Endothelial cell of umbilical vein (primary cell): ENCODE results near the gene ARHGAP32. TPM values are rescaled to one million over a fixed set of nuclear protein-coding genes. Genes with fewer than 3 reads are reported as not detected.

Experiments used
- BruUV-seq: library from RNA; stranded (reverse); fragments of 400-500 nt; replicated peaks from 2 replicates; lab custom pipeline; 2021; lab: Mats Ljungman, UMichigan
- CTCF ChIA-PET: fragments of 300-600, 350-600 bp; sonication (Branson Sonifier 250); formaldehyde crosslinking; loops from one replicate; lab custom pipeline; 2021; ENCODE audit warnings: antibody characterized with exemption, inconsistent platforms; lab: Charles Lee
- POLR2A ChIA-PET: fragments of 300-600, 350-600 bp; sonication (Branson Sonifier 250); formaldehyde crosslinking; loops from one replicate; lab custom pipeline; 2021; ENCODE audit warnings: antibody characterized with exemption, inconsistent platforms; lab: Charles Lee
- DNase-seq: peaks from one replicate; pipeline ENCODE4 v3.0.0-alpha.2; 2011; ENCODE audit warnings: low read depth, low spot score
- FAIRE-seq: peaks from 2 replicates; lab custom pipeline; 2011; peaks lifted over from hg19 to GRCh38; lab: Jason Lieb, UNC
- H2AFZ ChIP-seq: 2 replicates; pipeline ENCODE4 v1.6.0; 2012; ENCODE audit warnings: low read depth, low read length, control low read depth, inconsistent platforms
- H3K27ac ChIP-seq: 2 replicates; pipeline ENCODE4 v1.5.1; 2011; ENCODE audit warnings: low read depth, mild to moderate bottlenecking, control low read depth, low read length, moderate library complexity; ENCODE audit not compliant: insufficient read depth
- H3K27me3 ChIP-seq, 2 experiments: 2 replicates each; pipeline versions ENCODE4 v1.6.0 to v1.6.1; 2011; ENCODE audit warnings: low read length in 2 of 2, mixed read lengths in 1 of 2; ENCODE audit not compliant: control insufficient read depth in 2 of 2, insufficient read depth in 2 of 2
- H3K36me3 ChIP-seq, 2 experiments: 2 replicates in 1 of 2; 3 replicates in 1 of 2; pipeline ENCODE4 v1.5.1; 2011; ENCODE audit warnings: low read length in 2 of 2, mild to moderate bottlenecking in 1 of 2, moderate library complexity in 1 of 2; ENCODE audit not compliant: control insufficient read depth in 2 of 2, insufficient read depth in 2 of 2; ENCODE audit errors: extremely low read depth in 1 of 2
- H3K4me1 ChIP-seq: 3 replicates; pipeline ENCODE4 v1.5.1; 2011; ENCODE audit warnings: mild to moderate bottlenecking, low read length; ENCODE audit not compliant: control insufficient read depth, insufficient read depth; ENCODE audit errors: extremely low read depth
- H3K4me2 ChIP-seq: 2 replicates; pipeline ENCODE4 v1.6.1; 2011; ENCODE audit warnings: low read length, control low read depth, mixed read lengths; ENCODE audit not compliant: insufficient read depth
- H3K4me3 ChIP-seq, 3 experiments: fragments of 200-600 bp in 1 of 3; sonication (generic), shearing (Covaris generic) in 1 of 3; replicated peaks in 1 of 3; 2 replicates each; pipeline ENCODE4 v1.5.1; 2011 to 2016; ENCODE audit warnings: control low read depth in 3 of 3, low read length in 3 of 3, mild to moderate bottlenecking in 2 of 3, inconsistent platforms in 1 of 3, low read depth in 1 of 3, moderate library complexity in 1 of 3; ENCODE audit not compliant: insufficient read depth in 1 of 3
- H3K79me2 ChIP-seq: 2 replicates; pipeline ENCODE4 v1.6.0; 2012; ENCODE audit warnings: low read length, inconsistent platforms; ENCODE audit not compliant: control insufficient read depth, insufficient read depth
- H3K9ac ChIP-seq: replicated peaks from 2 replicates; pipeline ENCODE3; 2011; ENCODE audit warnings: low read length, control low read depth; ENCODE audit not compliant: insufficient read depth; ENCODE audit errors: extremely low read depth
- H3K9me1 ChIP-seq: replicated peaks from 3 replicates; pipeline ENCODE4 v1.6.0; 2011; ENCODE audit warnings: mild to moderate bottlenecking, low read length; ENCODE audit not compliant: control insufficient read depth, insufficient read depth; ENCODE audit errors: extremely low read depth
- H3K9me3 ChIP-seq: replicated peaks from 2 replicates; pipeline ENCODE4 v1.5.1; 2012; ENCODE audit warnings: low read length, inconsistent platforms; ENCODE audit not compliant: control insufficient read depth, insufficient read depth
- H4K20me1 ChIP-seq: replicated peaks from 2 replicates; pipeline ENCODE3; 2011; ENCODE audit warnings: mild to moderate bottlenecking, low read length; ENCODE audit not compliant: control insufficient read depth, insufficient read depth; ENCODE audit errors: extremely low read depth
- EZH2 ChIP-seq: IDR thresholded peaks from 2 replicates; pipeline ENCODE4 v1.6.1; 2012; ENCODE audit warnings: borderline replicate concordance, low read depth, mild to moderate bottlenecking, moderate library complexity, low read length, inconsistent platforms; ENCODE audit not compliant: severe bottlenecking
- FOS ChIP-seq: IDR thresholded peaks from 2 replicates; pipeline ENCODE4 v1.6.1; 2011; ENCODE audit warnings: mild to moderate bottlenecking, low read length, moderate library complexity, borderline replicate concordance; ENCODE audit not compliant: insufficient read depth
- GATA2 ChIP-seq: IDR thresholded peaks from 2 replicates; pipeline ENCODE4 v1.7.0; 2011; ENCODE audit warnings: low read depth, mild to moderate bottlenecking, moderate library complexity, mixed read lengths, low read length; ENCODE audit not compliant: insufficient read length, insufficient read depth
- JUN ChIP-seq: IDR thresholded peaks from 2 replicates; pipeline ENCODE4 v1.6.1; 2011; ENCODE audit warnings: borderline replicate concordance, low read depth; ENCODE audit not compliant: insufficient read length, insufficient read depth
- MYC ChIP-seq: IDR thresholded peaks from one replicate; pipeline ENCODE4 v1.6.1; 2011; ENCODE audit warnings: mild to moderate bottlenecking, low read depth, low read length
- POLR2A ChIP-seq: IDR thresholded peaks from 2 replicates; pipeline ENCODE4 v1.6.1; 2012; ENCODE audit warnings: low read depth, mild to moderate bottlenecking, control low read depth, low read length
- POLR2AphosphoS5 ChIP-seq: IDR thresholded peaks from 2 replicates; pipeline ENCODE4 v1.6.1; 2012; ENCODE audit warnings: low read depth, mild to moderate bottlenecking, control low read depth, low read length, moderate library complexity; ENCODE audit not compliant: insufficient read depth
- dilution Hi-C: fragments of 300-500 bp; cut with MboI; formaldehyde crosslinking; loops from one replicate; pipeline ENCODE4 v1.15.0; 2019; ENCODE audit warnings: low sequenced_read_pairs; ENCODE audit not compliant: extremely low pct_ligation_motif_present
- intact Hi-C: fragments of 100-400 bp; cut with micrococcal nuclease; formaldehyde crosslinking; loops from one replicate; pipeline ENCODE4 v1.10.0; 2022
- polyA plus RNA-seq, 4 experiments: library from polyadenylated mRNA; depleted of rRNA in 3 of 4; stranded (reverse) in 3 of 4; unstranded in 1 of 4; fragments of >200 nt; gene quantifications; 2 replicates each; pipeline versions ENCODE4 v1.2.1 to v1.2.3, GENCODE V29; 2011 to 2012; ENCODE audit warnings: missing spikeins in 1 of 4
- total RNA-seq: library from RNA; stranded (reverse); gene quantifications from 2 replicates; pipeline ENCODE4 v1.2.3, GENCODE V29; 2021
- TF ChIP-seq, protein P1 (sequence below), 2 donors: IDR thresholded peaks; 1 replicate in 1 of 2; 2 replicates in 1 of 2; pipeline ENCODE4 v1.5.1; 2011; ENCODE audit warnings: low read length in 2 of 2, mild to moderate bottlenecking in 2 of 2, moderate library complexity in 2 of 2, control low read depth in 1 of 2, inconsistent platforms in 1 of 2, low read depth in 1 of 2; ENCODE audit not compliant: insufficient read depth in 1 of 2; ENCODE audit errors: extremely low read depth in 1 of 2
- TF ChIP-seq, protein P2 (sequence below): IDR thresholded peaks from 2 replicates; pipeline ENCODE4 v1.6.1; 2011; ENCODE audit not compliant: insufficient read depth, insufficient read length

The ARHGAP32 gene
- total and polyA plus RNA-seq, 2 donors (not counting 3 experiments of a cell fraction or from before 2014, with no cell fraction given), result 3.4 to 9.1 TPM

DNA sequence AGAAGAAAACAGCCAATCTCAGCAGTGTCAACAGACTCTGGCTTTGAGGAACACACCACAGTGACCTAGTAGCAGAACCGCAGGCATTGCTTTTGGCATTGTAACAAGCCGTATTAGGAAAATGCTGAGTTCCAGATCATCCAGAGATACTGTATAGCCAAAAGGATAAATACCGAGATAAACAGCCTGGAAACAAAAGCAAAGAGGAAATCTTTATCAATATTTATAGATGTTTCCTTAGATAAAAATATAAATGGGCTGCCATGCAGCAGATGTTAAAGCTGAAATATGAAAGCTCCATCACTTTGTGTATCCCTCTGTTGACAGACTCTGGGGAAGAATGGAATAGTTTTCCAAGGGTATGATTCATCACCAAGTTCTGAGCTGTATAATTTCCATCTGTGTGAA, 150.5 kb downstream of the ARHGAP32 start:
- Histone ChIP-seq H3K4me1 (no peaks in the 10 kb centered on the region), H2AFZ (no peak overlapping the region), H4K20me1 (no peaks in the 10 kb centered on the region), H3K9me1 (no peaks in the 10 kb centered on the region), H3K27ac (no peak overlapping the region), H3K27me3 (no peaks in the 10 kb centered on the region), H3K9ac (no peak overlapping the region), H3K4me3 (no peak overlapping the region), H3K9me3 (no peaks in the 10 kb centered on the region), H3K36me3 (no peaks in the 10 kb centered on the region), H3K79me2 (no peaks in the 10 kb centered on the region), H3K4me2 (no peak overlapping the region)
- FAIRE-seq (no peak), DNase-seq (no peak)
- intact Hi-C loops, result no loop called here
- dilution Hi-C loops, result no loop called here
- ChIA-PET CTCF (interaction anchor here (1.0 kb wide), 1 partner anchor 290 kb away, joined by 4 read pairs; no protein-coding TSS in a partner anchor), POLR2A (no interaction called here)
- no TSS peak for BruUV-seq
- TF ChIP-seq, protein P1, sequence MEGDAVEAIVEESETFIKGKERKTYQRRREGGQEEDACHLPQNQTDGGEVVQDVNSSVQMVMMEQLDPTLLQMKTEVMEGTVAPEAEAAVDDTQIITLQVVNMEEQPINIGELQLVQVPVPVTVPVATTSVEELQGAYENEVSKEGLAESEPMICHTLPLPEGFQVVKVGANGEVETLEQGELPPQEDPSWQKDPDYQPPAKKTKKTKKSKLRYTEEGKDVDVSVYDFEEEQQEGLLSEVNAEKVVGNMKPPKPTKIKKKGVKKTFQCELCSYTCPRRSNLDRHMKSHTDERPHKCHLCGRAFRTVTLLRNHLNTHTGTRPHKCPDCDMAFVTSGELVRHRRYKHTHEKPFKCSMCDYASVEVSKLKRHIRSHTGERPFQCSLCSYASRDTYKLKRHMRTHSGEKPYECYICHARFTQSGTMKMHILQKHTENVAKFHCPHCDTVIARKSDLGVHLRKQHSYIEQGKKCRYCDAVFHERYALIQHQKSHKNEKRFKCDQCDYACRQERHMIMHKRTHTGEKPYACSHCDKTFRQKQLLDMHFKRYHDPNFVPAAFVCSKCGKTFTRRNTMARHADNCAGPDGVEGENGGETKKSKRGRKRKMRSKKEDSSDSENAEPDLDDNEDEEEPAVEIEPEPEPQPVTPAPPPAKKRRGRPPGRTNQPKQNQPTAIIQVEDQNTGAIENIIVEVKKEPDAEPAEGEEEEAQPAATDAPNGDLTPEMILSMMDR (IDR thresholded peaks at IDR 0.05; ENCODE audit: extremely low read depth in 1 of 2, insufficient read depth in 1 of 2, low read depth in 1 of 2, low read length in 2 of 2), result no peak
- TF ChIP-seq FOS (no peak), GATA2 (no peak), POLR2AphosphoS5 (no peak), MYC (no peak), POLR2A (no peak), JUN (no peak), EZH2 (no peak)
- TF ChIP-seq, protein P2, sequence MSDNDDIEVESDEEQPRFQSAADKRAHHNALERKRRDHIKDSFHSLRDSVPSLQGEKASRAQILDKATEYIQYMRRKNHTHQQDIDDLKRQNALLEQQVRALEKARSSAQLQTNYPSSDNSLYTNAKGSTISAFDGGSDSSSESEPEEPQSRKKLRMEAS, result no peak
